ELF-1 (cell line): Measurements from ENCODE around the gene CYP1A2.
"Not testable (repeated sequence)": the region's sequence is repeated elsewhere in the genome, so short reads cannot be mapped to it uniquely, and the experiment has no call there.

Experiments used
- DNase-seq: peaks from one replicate; pipeline ENCODE4 v3.0.0-alpha.2; 2016; ENCODE audit warnings: low read depth, low spot score

Gene CYP1A2

DNA sequence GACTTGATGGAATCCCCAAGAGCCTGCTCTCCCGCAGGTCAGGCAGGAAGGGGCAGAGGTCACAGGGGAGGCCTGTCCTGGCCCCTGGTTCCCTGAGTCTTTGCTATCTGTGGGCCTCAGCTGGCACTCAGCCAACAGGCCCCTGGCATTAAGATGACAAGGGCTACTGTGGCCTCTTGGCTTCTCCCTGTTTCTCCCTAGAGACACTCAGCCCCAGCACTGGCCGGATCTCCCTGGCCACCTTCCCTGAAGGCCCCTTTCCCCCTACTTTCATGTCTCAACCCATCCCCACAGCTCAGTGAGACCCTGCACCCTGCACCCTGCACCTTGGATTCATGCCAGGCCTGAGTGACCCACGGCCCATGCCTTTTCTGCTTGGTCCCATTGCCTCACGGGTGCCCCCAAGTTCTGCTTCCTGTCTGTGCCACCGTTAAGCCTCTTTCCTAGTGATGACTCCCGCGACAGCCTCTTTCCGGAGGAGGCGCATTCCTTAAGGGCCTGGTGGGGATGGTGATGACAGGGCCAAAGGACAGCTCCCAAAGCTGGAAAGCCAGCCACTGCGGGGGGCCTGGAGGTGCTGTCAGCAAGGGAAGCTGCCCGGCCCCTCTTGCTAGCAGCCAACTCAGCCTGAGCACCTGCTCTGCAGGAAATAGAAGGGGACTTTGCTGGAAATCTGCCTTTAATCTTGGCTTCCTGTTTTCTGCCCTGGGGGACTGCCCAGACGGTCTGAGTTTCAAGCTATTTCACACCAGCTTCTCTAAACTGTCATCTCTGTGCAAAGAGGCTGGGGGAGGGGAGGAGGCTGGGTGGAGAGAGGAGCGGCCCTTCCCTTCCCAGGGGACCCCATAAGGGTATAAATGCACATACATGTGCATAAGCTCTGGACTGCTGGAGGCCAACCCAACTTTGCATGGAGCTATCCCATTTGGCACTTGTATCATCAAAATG lies 28.4 kb downstream of the CYP1A2 start:
- DNase-seq, result peak; percentile 93

DNA sequence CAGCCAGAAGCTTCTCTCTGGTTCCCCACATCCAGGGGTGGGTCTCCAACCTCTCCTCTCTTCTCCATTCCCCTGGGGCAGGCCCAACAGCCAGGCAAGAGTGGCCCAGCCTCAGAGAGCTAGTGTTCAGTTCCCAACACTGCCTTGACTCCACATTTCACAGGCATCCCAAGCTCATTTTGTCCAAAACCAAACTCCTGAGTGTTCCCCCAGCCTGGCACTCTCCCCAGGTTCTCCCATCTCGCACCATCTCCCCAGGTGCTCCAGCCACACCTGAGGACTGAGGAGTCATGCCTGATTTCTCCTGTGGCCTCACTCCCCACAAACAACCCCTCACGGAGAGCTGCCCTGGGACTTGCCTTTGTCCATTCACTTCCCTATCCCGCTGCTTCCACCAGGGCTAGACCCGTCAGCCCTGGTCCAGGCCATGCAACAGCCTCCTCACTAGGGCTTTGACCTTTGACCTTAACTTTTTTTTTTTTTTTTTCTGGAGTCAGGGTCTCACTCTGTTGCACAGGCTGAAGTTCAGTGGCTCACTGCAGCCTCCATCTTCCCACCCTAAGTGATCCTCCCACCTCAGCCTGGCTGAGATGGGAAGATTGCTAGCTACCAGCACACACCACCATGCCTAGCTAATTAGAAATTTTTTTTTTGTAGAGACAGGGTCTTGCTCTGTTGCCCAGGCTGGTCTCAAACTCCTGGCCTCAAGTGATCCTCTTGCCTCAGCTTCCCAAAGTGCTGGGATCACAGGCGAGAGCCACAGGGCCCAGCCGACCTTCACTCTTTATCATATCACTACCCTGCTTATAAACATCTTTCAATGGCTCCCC lies 29.3 kb downstream of the CYP1A2 start:
- DNase-seq, result no peak

DNA sequence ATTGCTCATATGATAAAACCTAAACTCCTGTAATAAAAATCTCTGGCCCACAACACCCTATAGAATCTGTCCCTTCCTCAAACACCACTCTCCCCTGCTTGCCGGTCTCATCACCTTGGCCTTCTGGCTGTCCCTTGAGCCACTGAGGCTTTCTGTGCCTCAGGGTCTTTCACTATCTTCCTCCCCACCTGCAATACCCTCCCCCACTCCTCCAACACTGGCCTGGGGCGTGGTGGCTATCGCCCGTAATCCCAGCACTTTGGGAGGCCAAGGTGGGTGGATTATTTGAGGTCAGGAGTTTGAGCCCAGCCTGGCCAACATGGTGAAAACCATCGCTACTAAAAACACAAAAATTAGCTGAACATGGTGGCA lies 29.9 kb downstream of the CYP1A2 start:
- no peak for DNase-seq

DNA sequence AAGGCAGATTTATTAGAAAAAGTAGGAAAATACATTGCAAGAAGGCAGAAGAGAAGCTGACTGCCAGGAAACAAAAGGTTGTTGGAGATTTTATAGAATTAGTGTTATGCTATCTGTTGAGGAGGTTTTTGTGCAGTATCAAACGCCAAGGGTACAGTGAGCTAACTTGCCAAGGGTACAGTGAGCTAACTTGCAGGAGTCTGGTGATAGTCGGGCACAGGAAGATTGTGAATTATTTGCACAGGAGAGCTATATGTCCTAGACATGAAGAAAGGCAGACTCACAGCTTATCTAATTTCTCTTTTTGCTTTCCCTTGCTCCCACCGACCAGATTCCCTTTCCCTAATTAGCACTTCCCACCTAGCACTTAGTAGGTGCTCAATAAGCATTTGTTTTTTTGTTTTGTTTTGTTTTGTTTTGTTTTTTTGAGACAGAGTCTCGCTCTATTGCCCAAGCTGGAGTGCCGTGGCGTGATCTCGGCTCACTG lies 30.6 kb downstream of the CYP1A2 start:
- no peak for DNase-seq

DNA sequence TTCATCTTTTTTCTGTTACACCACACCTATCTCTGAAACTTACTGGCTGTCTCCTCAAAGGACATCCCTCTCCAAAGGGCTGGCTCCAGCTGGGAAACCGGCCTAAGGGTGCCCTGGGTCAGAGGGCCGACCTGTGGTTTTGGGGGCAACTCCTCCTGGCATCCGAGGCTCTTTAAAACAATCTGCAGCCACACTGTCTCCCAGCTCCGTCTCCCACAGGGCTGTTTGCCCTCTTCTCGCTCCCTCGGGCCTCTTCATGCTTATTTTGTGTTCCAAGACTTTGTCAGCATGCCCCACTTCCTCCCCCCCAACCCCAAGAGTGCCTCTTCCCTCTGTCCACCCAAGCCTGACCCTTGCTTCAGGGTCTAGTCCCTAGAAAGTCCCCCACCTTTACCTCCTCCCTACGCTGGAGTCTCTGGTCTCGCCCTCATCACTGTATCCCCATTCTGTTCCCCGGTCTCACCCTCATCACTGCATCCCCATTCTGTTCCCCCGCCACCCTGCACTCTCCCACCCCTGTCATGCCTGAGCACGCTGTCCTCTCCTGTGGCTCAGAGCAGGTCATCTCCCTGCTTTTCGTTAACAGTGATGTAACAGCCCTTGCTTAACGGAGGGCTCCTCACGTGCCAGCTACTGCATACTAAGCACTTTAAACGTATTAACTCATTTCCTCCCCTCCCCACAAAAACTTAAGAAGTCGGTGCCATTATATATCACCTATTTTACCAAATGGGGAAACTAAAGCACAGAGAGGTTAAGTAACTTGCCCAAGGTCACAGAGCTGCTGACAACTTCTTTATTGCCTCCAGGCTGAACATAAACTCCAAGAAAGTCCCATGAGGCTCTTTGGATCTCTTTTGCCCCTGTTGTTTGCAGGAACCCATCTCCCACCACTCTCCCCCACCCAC lies 32.1 kb downstream of the CYP1A2 start:
- DNase-seq, result no peak

DNA sequence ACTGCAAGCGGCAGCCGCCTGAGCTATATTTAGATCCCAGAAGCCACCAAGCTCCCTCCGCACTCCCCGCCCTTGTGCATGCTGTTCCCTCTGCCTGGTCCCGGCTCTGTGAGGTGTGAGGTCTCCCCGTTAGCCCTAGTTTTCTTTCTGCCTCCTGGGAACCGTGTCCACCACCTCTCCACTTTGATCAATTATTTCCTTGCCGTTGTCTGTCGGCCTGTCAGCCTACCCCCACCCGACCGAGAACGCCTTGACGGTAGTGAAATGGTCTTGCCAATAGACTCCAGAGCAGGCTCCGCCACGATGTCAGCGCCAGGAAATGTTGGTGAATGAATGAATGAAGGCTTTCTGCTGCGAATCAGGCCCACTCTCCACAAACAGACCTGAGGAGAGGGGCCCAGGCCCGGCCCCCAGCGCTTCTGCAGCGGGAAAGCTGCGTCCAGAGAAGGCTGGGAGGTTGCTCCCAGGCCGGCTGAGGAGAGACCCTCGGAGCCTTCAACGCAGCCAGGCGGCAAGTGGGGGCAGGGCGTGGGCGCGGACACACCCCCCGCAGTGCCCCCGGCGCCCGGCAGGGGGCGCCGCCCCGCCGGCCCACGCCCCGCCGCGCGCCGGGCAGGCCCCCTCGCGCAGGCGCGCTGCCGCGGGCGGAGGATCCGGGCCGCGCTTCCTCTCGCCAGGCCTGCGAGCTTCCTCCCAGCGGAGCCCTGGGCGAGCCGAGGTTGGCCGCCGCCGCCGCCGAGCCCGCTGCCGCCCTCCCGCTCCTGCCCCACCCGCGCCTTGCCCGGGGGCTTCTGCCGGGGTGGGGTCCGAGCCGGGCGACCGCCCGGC lies 33.0 kb downstream of the CYP1A2 start, which contains the start of gene CSK:
TSS of gene CSK (plus strand) at position 650 of the 828 bp plus-strand sequence. CDS start 16,218 bp downstream, outside the sequence.
- DNase-seq, result peak; percentile 69

DNA sequence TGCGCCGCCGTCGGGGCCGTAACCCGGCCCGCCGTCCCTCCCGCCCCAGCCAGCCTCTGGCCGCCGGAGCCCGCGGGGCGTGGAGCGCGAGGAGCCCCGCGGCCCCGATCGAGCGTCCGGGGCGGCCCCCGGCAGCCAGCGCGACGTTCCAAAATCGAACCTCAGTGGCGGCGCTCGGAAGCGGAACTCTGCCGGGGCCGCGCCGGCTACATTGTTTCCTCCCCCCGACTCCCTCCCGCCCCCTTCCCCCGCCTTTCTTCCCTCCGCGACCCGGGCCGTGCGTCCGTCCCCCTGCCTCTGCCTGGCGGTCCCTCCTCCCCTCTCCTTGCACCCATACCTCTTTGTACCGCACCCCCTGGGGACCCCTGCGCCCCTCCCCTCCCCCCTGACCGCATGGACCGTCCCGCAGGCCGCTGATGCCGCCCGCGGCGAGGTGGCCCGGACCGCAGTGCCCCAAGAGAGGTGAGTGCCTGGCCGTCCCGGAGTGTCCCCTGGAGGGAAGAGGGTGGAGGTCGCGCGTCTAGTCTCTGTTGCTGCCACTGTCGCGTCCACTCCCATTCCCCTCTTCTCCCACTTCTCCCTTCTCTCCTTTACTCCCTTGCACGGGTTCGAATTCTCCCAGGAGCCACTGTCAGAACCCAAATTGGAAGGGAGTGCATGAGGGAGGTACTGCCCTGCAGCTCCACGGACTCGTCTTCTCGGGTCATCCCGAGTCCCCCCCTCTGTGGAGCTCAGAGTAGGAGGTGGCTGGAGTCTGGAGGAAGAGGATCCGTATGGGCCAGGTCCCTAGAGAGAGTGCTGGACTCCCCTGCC lies 33.8 kb downstream of the CYP1A2 start:
- no peak for DNase-seq

DNA sequence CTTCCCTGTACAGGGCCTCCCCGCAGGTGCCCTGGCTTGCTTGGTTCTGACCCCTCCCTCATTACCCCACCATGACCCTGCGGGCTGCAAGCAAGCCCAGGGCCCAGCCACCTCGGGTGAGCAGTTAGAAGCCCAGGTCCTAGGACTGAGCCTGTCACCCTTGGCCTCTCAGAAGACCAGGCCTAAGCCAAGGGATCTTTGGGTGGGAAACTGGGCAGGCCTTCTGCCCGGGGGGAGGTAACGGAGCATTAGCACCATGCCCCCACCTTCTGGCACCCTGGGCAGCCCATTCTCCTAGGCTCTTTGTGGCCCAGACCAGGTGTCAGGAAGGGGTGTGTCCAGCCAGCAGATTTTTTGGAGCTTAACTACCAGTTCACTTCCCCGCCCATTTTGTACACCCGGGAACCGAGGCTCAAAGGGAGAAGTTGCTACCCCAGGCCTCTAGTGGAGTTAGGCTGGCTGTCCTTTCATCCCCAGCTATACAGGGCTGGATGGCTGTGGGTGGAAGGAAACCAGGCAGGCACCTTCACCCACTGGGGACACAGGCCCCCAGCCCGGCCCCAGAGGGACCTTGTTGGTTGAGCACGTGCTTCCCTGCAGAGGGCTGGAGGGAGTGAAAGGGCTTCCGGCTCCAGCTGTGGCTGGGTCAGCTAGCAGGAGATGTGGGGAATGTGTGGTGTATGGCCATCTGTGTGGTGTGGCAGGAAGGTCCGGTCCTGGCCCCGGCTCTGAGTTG lies 34.6 kb downstream of the CYP1A2 start:
- no peak for DNase-seq

DNA sequence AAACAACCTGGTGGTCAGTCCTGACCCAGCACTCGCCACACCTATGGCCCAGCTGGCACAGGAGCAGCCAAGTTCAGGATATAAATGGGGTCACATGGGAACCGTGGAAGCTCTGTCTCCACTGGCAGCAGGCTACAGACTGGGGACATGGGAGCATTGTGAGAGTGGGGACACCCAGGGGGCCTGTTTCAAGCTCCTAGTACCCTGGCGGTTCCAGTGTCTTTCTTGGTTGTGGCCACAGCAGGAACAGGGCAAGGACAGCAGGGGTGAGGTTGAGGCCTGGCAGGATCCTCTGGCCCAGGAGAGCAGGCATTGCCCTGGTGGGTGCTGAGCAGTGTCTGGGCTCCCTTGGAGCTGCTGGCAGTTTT lies 35.1 kb downstream of the CYP1A2 start:
- DNase-seq, result no peak

DNA sequence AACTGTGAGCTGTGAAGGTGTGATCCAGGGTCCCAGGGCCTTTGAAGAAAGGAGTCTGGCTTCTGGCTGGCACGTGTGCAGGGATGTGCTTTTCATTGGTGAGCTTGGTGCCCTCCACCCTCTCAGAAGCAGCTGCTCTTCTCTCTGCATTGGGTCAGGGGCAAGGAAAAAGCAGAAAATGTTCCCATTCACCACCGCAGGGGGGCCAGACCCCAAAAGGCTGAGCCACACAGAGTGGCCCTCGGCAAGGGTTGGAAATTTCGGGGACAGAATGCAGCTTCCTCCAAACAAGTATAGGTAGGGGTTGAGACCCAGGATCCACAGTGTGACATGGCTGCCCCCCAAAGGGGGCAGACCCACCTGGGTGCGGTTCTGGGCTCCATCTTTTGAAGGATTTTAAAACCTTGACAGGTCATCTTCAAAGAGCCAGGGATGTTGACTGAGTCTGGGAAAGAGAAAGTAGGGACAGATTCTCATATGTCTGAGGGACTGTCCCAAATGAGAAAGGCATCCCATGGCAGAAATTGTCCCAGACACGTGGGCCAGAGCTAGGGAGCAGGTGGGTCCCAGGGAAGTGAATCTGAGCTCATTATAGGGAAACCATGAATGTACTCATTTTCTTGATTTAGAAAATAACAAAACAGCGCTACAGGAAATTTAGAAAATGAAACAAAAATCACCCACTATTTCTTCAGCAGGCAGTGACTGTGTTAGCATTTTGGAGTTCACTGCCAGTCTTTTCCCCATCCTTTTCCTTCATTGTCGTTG lies 36.0 kb downstream of the CYP1A2 start:
- DNase-seq, result no peak

DNA sequence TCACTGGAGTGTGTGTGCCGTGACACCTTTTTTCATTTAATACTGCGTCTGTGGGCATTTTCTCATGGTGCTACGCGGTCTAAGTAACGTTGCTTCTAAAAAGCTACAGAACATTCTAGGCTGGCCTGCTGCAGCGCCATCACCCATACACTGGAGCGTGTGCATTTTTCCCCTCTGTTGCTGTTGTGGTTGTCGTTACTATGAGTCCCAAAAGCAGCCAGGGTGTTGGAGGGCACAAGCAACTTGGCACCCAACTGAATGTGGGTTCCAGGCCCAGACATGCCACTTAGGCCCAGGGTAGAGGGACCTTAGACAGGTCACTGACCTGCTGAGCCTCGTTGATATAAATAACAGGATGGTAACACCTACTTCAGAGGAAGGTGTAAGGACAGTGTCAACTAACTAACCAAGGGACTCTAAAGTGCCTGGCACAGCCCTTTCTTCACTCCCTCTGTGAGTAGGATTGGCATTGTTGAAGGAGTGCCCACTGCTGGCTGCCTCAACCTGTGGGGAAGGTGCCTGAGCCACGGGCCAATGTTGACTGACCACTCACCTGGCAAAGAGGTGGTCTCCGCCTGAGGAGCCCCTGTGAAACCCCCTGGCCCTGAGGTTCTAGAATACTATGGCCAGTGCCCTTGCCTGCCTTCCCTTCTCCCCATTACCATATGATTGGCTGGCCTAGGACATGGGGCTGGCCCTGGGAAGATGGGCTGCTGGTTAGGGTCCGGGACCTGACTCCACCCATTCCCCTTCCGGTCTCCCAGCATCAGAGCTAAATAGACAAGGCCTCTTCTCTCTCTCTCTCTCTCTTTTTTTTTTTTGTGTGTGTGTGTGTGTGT lies 36.8 kb downstream of the CYP1A2 start:
- DNase-seq, result no peak

DNA sequence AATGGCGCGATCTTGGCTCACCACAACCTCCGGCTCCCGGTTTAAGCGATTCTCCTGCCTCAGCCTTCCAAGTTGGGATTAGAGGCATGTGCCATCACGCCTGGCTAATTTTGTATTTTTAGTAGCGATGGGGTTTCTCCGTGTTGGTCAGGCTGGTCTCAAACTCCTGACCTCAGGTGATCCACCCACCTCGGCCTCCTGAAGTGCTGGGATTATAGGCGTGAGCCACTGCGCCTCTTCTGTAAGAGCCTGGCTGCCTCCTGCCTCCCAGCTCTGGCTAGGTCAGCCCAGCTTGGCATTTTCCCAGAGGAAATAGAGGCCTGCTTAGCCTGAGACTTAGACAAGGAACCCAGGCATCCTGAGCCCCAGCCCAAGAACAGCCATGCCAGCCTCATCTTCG lies 37.4 kb downstream of the CYP1A2 start:
- not testable (repeated sequence) for DNase-seq

DNA sequence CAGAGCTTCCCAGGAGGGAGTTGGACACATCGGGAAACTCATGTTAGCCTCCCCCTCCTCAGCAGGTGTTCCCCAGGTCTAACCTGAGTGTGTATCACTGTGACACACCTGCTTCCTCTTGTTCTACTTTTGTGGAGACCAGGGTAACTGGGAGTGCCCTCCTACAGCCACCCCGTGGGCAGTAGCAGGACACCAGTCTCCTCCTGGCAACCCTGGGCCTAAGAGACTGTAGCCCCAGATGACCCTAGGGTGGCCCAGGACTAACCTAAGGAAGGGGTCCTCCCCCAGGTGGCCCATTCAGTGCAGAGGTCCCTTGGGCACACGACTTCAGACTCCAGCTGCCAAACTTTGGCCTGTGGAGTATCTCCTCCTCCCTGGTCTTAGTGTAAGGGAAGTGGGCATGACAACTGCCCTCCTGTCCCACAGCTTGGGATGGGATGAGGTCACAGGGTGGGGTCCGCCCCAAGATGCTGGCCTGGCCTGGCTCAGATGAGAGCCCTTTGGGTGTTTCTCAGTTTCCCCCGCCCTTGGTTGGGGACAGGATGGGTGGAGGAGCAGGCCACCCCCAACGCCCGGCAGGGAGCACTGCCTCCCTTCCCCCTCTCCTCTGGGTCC lies 38.0 kb downstream of the CYP1A2 start:
- DNase-seq, result no peak

DNA sequence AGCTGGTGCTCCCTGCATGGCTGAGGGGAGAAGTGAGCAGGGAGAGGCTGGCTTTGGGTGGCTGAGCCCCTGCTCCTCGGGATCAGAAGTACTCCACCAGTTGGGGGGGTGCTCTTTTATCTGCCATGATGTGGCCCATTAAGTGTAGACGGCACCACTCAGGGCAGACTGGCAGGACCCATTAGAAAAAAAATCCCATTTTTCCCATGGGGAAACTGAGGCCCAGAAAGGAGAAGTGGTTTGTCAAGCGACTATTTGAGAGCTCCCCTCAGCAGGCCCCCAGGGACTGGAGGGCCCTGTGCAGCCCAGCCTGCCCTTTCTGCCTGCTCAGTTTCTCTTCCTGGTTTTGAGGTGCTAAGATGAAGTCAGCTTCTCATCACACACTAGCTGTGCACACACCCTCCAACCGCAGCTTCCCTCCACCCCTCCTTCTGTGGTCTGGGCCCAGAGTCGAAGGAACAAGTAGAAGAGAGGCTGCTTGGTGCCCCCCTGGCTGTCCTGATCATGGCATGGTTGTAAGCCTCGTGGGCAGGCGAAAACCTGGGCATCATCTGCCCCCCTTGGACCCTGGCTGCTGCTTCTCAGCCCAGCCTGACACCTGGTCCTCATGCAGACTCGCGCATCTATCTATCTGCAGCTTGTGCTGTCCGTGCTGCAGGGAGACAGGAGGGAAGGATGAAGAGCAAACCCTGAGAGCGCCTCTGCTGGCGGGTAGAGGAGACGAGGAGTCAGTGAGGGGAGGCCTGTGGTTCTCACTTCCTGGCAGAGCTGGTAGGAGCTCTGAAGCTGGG lies 38.8 kb downstream of the CYP1A2 start:
- DNase-seq, result peak; percentile 88

DNA sequence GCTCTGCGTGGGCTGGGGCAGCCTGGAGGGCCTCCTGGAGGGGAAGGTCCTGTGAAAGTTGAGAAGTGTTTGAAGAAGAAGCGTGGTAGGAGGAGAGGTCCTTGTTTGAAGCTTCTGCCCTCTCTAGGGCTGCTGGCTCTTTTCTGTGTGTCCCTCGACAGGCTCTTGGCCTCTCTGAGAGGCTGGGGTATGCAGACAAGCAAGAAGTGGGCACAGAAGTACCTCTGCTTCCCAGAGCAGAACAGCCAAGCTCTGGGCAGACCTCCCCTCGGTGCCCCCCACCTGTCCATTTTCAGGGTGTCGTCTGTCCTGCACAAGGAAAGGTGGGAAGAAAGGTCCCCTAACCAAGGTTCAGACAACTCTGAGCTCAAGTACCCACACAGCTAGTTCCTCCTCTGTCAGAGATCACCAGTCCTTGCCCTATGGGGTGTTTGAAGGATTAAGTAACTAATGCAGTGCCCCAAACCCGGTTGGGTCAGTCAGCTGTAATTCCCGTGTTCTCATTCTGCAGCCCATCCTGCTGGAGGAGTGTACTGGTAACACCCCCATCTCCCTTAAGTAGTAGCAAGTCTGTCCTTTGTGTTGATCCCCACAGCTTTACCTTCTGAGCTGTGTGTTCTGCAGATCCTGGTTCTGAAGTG lies 39.5 kb downstream of the CYP1A2 start:
- DNase-seq, result no peak
